DND-41 (cell line): ENCODE measurements around the gene DCANP1.

ENCODE experiments used
- ATAC-seq: fragments of 200-7000 bp; cut with Tn5 transposase; 3 replicates; pipeline ENCODE4 v1.9.1; 2021; ENCODE audit warnings: low read depth; ENCODE audit not compliant: insufficient read depth
- DNase-seq: peaks from one replicate; pipeline ENCODE4 v3.0.0-alpha.2; 2020
- H2AFZ ChIP-seq: 2 replicates; pipeline ENCODE4 v1.6.0; 2012; ENCODE audit warnings: low read depth, low read length
- H3K27ac ChIP-seq: 2 replicates; pipeline ENCODE4 v1.5.1; 2012; ENCODE audit warnings: low read length, inconsistent platforms
- H3K27me3 ChIP-seq: fragments of 200-600 bp; sonication (generic); 2 replicates; pipeline ENCODE4 v1.6.0; 2012; ENCODE audit warnings: low read length, mild to moderate bottlenecking, inconsistent platforms; ENCODE audit not compliant: insufficient read depth, poor library complexity
- H3K36me3 ChIP-seq: 2 replicates; pipeline ENCODE4 v1.5.1; 2012; ENCODE audit warnings: low read length, inconsistent platforms; ENCODE audit not compliant: insufficient read depth
- H3K4me1 ChIP-seq: 2 replicates; pipeline ENCODE4 v1.5.1; 2012; ENCODE audit warnings: mild to moderate bottlenecking, low read length; ENCODE audit not compliant: insufficient read depth
- H3K4me2 ChIP-seq: 2 replicates; pipeline ENCODE4 v1.6.0; 2012; ENCODE audit warnings: mild to moderate bottlenecking, moderate library complexity, low read length, inconsistent platforms; ENCODE audit not compliant: insufficient read depth
- H3K4me3 ChIP-seq, 2 experiments: fragments of 200-600 bp in 1 of 2; shearing (Covaris generic) in 1 of 2; 2 replicates each; pipeline ENCODE4 v1.5.1; 2012 to 2016; ENCODE audit warnings: inconsistent platforms in 2 of 2, low read length in 2 of 2, mild to moderate bottlenecking in 2 of 2, low read depth in 1 of 2, moderate library complexity in 1 of 2
- H3K79me2 ChIP-seq: 2 replicates; pipeline ENCODE4 v1.6.0; 2012; ENCODE audit warnings: low read length, inconsistent platforms; ENCODE audit not compliant: insufficient read depth
- H3K9ac ChIP-seq: 2 replicates; pipeline ENCODE4 v1.6.0; 2012; ENCODE audit warnings: low read depth, mild to moderate bottlenecking, inconsistent platforms, low read length, moderate library complexity
- H3K9me3 ChIP-seq: 2 replicates; pipeline ENCODE4 v1.5.1; 2012; ENCODE audit warnings: low read length, moderate library complexity, mild to moderate bottlenecking, inconsistent platforms; ENCODE audit not compliant: insufficient read depth, severe bottlenecking
- H4K20me1 ChIP-seq: 2 replicates; pipeline ENCODE4 v1.6.0; 2012; ENCODE audit warnings: low read length; ENCODE audit not compliant: insufficient read depth
- EZH2 ChIP-seq: IDR thresholded peaks from 3 replicates; pipeline ENCODE4 v1.6.1; 2012; ENCODE audit warnings: borderline replicate concordance, low read depth, mild to moderate bottlenecking, moderate library complexity, low read length, inconsistent platforms; ENCODE audit not compliant: severe bottlenecking
- TF ChIP-seq, protein P1 (sequence below): IDR thresholded peaks from 2 replicates; pipeline ENCODE4 v1.5.1; 2012; ENCODE audit warnings: borderline replicate concordance, low read length, moderate library complexity, mild to moderate bottlenecking; ENCODE audit not compliant: poor library complexity, severe bottlenecking; ENCODE audit errors: extremely low read depth

The DCANP1 gene

GRCh38 chr5:135434591-135435466 is 12.3 kb downstream of the DCANP1 start:
- Histone ChIP-seq H3K4me3 (no peak overlapping the region), H3K4me1 (no peaks in the 10 kb centered on the region), H3K79me2 (no peaks in the 10 kb centered on the region), H3K27ac (no peak overlapping the region), H2AFZ (no peak overlapping the region), H3K36me3 (no peaks in the 10 kb centered on the region), H3K4me2 (no peak overlapping the region), H3K27me3 (no peaks in the 10 kb centered on the region), H4K20me1 (no peaks in the 10 kb centered on the region), H3K9me3 (no peaks in the 10 kb centered on the region), H3K9ac (no peak overlapping the region)
- no peak for TF ChIP-seq EZH2
- TF ChIP-seq, protein P1, sequence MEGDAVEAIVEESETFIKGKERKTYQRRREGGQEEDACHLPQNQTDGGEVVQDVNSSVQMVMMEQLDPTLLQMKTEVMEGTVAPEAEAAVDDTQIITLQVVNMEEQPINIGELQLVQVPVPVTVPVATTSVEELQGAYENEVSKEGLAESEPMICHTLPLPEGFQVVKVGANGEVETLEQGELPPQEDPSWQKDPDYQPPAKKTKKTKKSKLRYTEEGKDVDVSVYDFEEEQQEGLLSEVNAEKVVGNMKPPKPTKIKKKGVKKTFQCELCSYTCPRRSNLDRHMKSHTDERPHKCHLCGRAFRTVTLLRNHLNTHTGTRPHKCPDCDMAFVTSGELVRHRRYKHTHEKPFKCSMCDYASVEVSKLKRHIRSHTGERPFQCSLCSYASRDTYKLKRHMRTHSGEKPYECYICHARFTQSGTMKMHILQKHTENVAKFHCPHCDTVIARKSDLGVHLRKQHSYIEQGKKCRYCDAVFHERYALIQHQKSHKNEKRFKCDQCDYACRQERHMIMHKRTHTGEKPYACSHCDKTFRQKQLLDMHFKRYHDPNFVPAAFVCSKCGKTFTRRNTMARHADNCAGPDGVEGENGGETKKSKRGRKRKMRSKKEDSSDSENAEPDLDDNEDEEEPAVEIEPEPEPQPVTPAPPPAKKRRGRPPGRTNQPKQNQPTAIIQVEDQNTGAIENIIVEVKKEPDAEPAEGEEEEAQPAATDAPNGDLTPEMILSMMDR = no peak
- peak; percentile 2 for DNase-seq
- ATAC-seq = no peak

- H3K4me1 ChIP-seq = no peaks in the 10 kb centered on the region
- no peaks in the 10 kb centered on the region for H3K79me2 ChIP-seq
- no peaks in the 10 kb centered on the region for H3K27me3 ChIP-seq
- no peak for ATAC-seq
- no peak overlapping the region for H3K4me2 ChIP-seq
- H4K20me1 ChIP-seq = no peaks in the 10 kb centered on the region
- TF ChIP-seq, protein P1 = no peak
- TF ChIP-seq EZH2 = no peak
- H2AFZ ChIP-seq = no peak overlapping the region
- peaks cover 2% of the 10 kb centered on the region for H3K9me3 ChIP-seq
- H3K36me3 ChIP-seq = no peaks in the 10 kb centered on the region
- H3K27ac ChIP-seq = no peak overlapping the region
- peak; percentile 2 for DNase-seq
- no peak overlapping the region for H3K9ac ChIP-seq
- no peak overlapping the region for H3K4me3 ChIP-seq
Observed at GRCh38 chr5:135433681-135434426, 13.3 kb downstream of the DCANP1 start.

- no peaks in the 10 kb centered on the region for H3K36me3 ChIP-seq
- H4K20me1 ChIP-seq = no peaks in the 10 kb centered on the region
- no peaks in the 10 kb centered on the region for H3K27me3 ChIP-seq
- no peak for TF ChIP-seq EZH2
- TF ChIP-seq, protein P1 = no peak
- no peaks in the 10 kb centered on the region for H3K79me2 ChIP-seq
- no peak overlapping the region for H3K4me2 ChIP-seq
- no peak overlapping the region for H2AFZ ChIP-seq
- no peak overlapping the region for H3K9ac ChIP-seq
- H3K9me3 ChIP-seq = peaks cover 10% of the 10 kb centered on the region
- no peak overlapping the region for H3K27ac ChIP-seq
- no peak for ATAC-seq
- peak; percentile 1 for DNase-seq
- H3K4me1 ChIP-seq = peaks cover 2% of the 10 kb centered on the region; the same call in 1 of the 2 replicates
- no peak overlapping the region for H3K4me3 ChIP-seq
Observed at GRCh38 chr5:135432113-135432512, 15.0 kb downstream of the DCANP1 start.
